Activated T-helper 2 cell treated with anti-CD3 and anti-CD28 coated beads, Interferon-gamma antibody, Interleukin-2, Interleukin-4, amounts not matched to agents 10 μg/mL and 5 μg/mL and 100 μg/mL, durations not matched to agents 14 hours and 24 hours and 36 hours (primary cell): ENCODE measurements around the gene F8. TPM values are rescaled to one million over a fixed set of nuclear protein-coding genes. Genes with fewer than 3 reads are reported as not detected.
"Not testable (repeated sequence)": the region's sequence is repeated elsewhere in the genome, so short reads cannot be mapped to it uniquely, and the experiment has no call there.

Experiments
- DNase-seq: peaks from one replicate; pipeline ENCODE4 v3.0.0; 2021; ENCODE audit warnings: low spot score
- H3K27ac Mint-ChIP-seq: one replicate; pipeline ENCODE4 v1.8.0; 2021; ENCODE audit warnings: mixed read lengths
- H3K27me3 Mint-ChIP-seq: one replicate; pipeline ENCODE4 v1.8.0; 2021; ENCODE audit warnings: low read depth, mixed read lengths
- H3K36me3 Mint-ChIP-seq: one replicate; pipeline ENCODE4 v1.8.0; 2021; ENCODE audit warnings: low read depth, mixed read lengths
- H3K4me1 Mint-ChIP-seq: one replicate; pipeline ENCODE4 v1.8.0; 2021; ENCODE audit warnings: low read depth, mixed read lengths
- H3K4me3 Mint-ChIP-seq: one replicate; pipeline ENCODE4 v1.8.0; 2021; ENCODE audit warnings: low read depth, mild to moderate bottlenecking, moderate library complexity, mixed read lengths
- H3K9me3 Mint-ChIP-seq: one replicate; pipeline ENCODE4 v1.8.0; 2021; ENCODE audit warnings: mixed read lengths
- intact Hi-C: fragments of 100-400 bp; cut with micrococcal nuclease; formaldehyde crosslinking; loops from one replicate; pipeline ENCODE4 v1.15.1; 2023
- total RNA-seq: library from RNA; stranded (reverse); gene quantifications from 2 replicates; pipeline ENCODE4 v1.2.3, GENCODE V29; 2022

F8 gene
- total RNA-seq, 1 donor from 2014 or later, result 3.7 TPM

- H3K27ac Mint-ChIP-seq, H3K4me1 Mint-ChIP-seq, H3K36me3 Mint-ChIP-seq, H3K9me3 Mint-ChIP-seq, H3K27me3 Mint-ChIP-seq, H3K4me3 Mint-ChIP-seq, intact Hi-C loops, DNase-seq: not testable (repeated sequence)
Measured at GRCh38 chrX:154939265-154939664, 83.3 kb downstream of the F8 start.

- H3K4me1 Mint-ChIP-seq, H3K9me3 Mint-ChIP-seq, intact Hi-C loops, H3K27ac Mint-ChIP-seq, H3K36me3 Mint-ChIP-seq, H3K4me3 Mint-ChIP-seq, DNase-seq: not testable (repeated sequence)
- peaks cover 13% of the 10 kb centered on the region for H3K27me3 Mint-ChIP-seq
Measured at GRCh38 chrX:154924771-154925170, 97.8 kb downstream of the F8 start.

DNA sequence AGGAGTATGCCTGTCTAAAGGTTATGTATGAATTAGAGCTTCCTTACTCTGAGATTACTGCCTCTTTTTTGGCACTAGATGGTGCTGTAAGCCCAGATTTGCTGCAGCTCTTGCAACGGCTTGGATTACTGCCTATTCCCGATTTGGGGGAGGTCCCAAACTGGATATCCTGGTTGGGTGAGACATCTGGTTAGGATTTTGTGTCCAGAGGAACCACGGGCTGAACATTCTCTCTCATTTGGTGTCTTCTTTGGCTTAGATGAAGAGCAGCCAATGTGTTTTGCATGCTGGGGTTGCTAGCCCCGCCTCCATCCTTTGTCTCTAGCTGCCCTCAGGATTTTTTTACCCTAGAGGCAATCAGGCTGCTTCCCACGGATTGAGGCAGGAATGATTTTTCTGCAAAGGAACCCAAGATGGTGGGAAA lies 104.5 kb downstream of the F8 start:
- peaks cover 4% of the 10 kb centered on the region for H3K9me3 Mint-ChIP-seq
- intact Hi-C loops, result loop anchor here (5.0 to 10.0 kb wide), 3 partner anchors 64 to 227 kb away; no protein-coding TSS in a partner anchor
- no peak overlapping the region for H3K27ac Mint-ChIP-seq
- H3K4me3 Mint-ChIP-seq, result peak overlapping the region; percentile 19
- DNase-seq, result peak; percentile 9
- peaks cover 9% of the 10 kb centered on the region for H3K27me3 Mint-ChIP-seq
- peaks cover 4% of the 10 kb centered on the region for H3K4me1 Mint-ChIP-seq
- no peaks in the 10 kb centered on the region for H3K36me3 Mint-ChIP-seq

DNA sequence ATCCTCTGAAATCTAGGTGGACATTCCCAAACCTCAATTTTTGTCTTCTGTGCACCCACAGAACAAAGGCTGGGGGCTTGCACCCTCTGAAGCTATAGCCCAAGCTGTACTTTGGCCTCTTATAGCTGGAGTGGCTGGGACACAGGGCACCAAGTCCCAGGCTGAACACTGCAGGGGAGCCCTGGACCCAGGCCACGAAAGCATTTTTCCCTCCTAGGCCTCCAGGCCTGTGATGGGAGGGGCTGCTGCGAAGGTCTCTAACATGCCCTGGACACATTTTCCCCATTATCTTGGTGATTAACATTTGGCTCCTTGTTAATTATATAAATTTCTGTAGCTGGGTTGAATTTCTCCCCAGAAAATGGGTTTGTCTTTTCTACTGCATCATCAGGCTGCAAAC lies 108.5 kb downstream of the F8 start:
- Mint-ChIP-seq H3K36me3 (no peaks in the 10 kb centered on the region), H3K4me1 (peaks cover 4% of the 10 kb centered on the region), H3K27me3 (peaks cover 5% of the 10 kb centered on the region), H3K27ac (no peak overlapping the region), H3K4me3 (no peak overlapping the region), H3K9me3 (no peaks in the 10 kb centered on the region)
- intact Hi-C loops, result loop anchor here (10.0 kb wide), 2 partner anchors 141 to 231 kb away; no protein-coding TSS in a partner anchor
- DNase-seq, result no peak

DNA sequence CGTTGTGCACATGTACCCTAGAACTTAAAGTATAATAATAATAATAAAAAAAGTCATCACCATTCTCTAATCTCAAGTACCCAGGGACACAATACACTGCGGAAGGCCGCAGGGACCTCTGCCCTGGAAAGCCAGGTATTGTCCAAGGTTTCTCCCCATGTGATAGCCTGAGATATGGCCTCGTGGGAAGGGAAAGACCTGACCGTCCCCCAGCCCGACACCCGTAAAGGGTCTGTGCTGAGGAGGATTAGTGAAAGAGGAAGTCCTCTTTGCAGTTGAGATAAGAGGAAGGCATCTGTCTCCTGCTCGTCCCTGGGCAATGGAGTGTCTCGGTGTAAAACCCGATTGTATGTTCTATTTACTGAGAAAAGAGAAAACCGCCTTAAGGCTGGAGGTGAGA lies 112.0 kb downstream of the F8 start:
- not testable (repeated sequence) for H3K4me1 Mint-ChIP-seq, H3K4me3 Mint-ChIP-seq, H3K9me3 Mint-ChIP-seq, H3K27ac Mint-ChIP-seq, DNase-seq, H3K27me3 Mint-ChIP-seq, H3K36me3 Mint-ChIP-seq
- intact Hi-C loops, result loop anchor here (10.0 kb wide), 2 partner anchors 144 to 234 kb away; no protein-coding TSS in a partner anchor

DNA sequence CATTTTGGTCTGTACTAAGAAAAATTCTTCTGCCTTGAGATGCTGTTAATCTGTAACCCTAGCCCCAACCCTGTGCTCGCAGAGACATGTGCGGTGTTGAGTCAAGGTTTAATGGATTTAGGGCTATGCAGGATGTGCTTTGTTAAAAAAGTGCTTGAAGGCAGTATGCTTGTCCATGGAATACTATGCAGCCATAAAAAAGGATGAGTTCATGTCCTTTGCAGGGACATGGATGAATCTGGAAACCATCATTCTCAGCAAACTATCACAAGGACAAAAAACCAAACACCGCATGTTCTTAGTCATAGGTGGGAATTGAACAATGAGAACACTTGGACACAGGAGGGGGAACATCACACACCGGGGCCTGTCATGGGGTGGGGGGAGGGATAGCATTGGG lies 112.5 kb downstream of the F8 start:
- intact Hi-C loops, result loop anchor here (10.0 kb wide), 2 partner anchors 145 to 235 kb away; no protein-coding TSS in a partner anchor
- not testable (repeated sequence) for H3K27me3 Mint-ChIP-seq, DNase-seq, H3K9me3 Mint-ChIP-seq, H3K4me1 Mint-ChIP-seq, H3K27ac Mint-ChIP-seq, H3K4me3 Mint-ChIP-seq, H3K36me3 Mint-ChIP-seq

DNA sequence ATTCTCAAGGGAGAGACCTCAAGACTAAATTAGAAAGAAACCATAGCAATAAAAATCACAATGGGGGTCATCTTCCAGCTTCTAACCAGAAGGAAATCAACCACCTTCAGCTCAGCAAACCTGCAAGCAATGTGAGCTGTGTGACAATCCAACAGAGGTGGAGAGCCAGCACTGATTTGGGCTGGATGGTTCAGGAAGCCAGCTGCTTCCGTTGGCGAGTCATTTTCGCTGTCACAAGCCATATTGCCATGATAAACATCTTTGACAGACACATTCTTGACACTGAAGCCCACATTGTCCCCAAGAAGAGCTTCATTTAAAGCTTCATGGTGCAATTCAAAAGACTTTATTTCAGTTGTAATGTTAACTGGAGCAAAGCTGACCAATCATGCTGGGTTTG lies 113.7 kb downstream of the F8 start:
- Mint-ChIP-seq H3K36me3 (no peaks in the 10 kb centered on the region), H3K9me3 (no peaks in the 10 kb centered on the region), H3K27ac (no peak overlapping the region), H3K27me3 (peaks cover 10% of the 10 kb centered on the region), H3K4me1 (no peaks in the 10 kb centered on the region), H3K4me3 (no peak overlapping the region)
- intact Hi-C loops, result no loop called here
- DNase-seq, result no peak

DNA sequence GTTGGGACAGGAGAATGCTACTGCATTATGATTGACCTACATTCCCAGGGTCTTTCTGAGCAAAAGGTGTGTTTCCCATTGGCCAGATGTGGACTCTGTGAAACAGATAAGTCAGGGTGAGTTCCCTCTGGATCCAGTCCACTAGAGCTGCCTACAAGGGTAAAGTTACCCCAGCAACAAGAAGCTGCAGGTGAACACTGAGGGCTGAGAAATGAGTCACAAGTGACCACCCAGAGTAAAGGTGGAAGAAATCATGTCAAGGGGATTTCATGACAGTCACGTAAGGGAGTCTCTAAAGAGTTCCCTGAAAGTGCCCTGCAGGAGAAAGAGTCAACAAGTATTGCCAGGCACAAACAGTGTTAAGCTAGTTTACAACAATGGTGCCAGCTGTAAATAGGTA lies 120.1 kb downstream of the F8 start:
- H3K27me3 Mint-ChIP-seq, result peaks cover 15% of the 10 kb centered on the region
- no peaks in the 10 kb centered on the region for H3K36me3 Mint-ChIP-seq
- DNase-seq, result no peak
- no peak overlapping the region for H3K27ac Mint-ChIP-seq
- H3K4me3 Mint-ChIP-seq, result no peak overlapping the region
- no peaks in the 10 kb centered on the region for H3K9me3 Mint-ChIP-seq
- intact Hi-C loops, result no loop called here
- H3K4me1 Mint-ChIP-seq, result peaks cover 3% of the 10 kb centered on the region

DNA sequence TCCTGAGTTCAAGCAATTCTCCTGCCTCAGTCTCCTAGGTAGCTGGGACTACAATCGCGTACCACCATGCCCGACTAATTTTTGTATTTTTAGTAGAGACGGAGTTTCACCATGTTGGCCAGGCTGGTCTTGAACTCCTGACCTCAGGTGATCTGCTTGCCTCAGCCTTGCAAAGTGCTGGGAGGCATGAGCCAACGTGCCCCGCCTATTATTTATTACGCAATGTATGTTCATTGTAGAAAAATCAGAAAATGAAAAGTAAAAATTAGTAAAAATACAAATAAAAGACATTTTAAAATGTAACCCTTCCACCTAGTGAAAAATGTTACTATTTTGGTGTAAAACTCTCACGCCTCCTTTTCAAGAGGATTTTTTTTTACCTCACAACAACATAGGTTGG lies 122.2 kb downstream of the F8 start:
- Mint-ChIP-seq H3K27ac (no peak overlapping the region), H3K4me3 (no peak overlapping the region), H3K9me3 (no peaks in the 10 kb centered on the region), H3K36me3 (no peaks in the 10 kb centered on the region), H3K27me3 (peaks cover 12% of the 10 kb centered on the region), H3K4me1 (peaks cover 3% of the 10 kb centered on the region)
- no peak for DNase-seq
- intact Hi-C loops, result no loop called here

DNA sequence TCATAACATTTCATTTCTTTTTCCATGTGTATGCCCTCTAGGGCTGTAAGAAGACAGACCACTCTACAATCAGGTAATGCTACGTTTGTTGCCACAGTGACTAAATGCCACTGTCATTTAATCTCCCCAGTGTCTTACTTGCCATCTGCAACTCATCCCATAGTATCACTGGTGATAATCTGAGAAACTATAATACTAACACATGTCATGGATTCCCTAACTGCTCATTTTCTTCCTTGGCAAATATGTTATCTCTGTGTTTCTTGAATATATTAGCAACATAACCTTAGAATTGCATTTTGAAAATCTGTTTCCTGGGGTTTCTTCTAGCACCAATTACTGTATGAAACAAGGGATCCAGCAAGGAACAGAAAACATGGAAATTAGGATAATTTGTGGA lies 130.2 kb downstream of the F8 start:
- Mint-ChIP-seq H3K4me1 (peaks cover 2% of the 10 kb centered on the region), H3K9me3 (no peaks in the 10 kb centered on the region), H3K36me3 (peaks cover 3% of the 10 kb centered on the region), H3K27me3 (no peaks in the 10 kb centered on the region), H3K4me3 (no peak overlapping the region), H3K27ac (no peak overlapping the region)
- intact Hi-C loops, result no loop called here
- no peak for DNase-seq

DNA sequence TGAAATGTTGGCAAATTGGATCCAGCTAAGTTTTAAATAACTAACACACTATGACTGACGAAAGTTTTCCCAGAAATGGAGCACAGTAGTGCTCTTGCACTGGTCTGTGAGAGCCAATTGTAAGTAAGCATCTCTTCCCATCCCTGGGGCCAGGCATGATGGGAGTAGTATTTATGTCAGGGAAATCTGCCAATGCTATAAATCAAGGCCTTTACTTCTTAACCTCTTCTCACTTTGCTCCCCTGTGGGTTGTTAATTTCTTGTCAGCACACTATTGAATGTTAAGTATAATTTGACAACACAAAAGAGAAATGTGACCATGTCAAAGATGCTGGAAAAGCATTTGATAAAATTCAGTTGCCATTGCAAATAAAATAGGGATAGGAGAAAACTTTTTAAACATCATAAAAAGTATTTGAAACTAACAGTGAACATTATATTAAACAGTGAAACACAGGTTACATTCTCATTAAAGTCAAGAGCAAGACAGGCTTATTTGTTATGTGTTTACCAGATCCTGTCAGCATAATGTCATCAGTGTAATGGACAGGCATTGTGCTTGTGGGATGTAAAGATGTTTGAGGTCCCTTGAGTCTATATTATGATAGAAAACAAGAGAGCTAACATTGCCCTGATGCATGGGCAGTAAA lies 131.4 kb downstream of the F8 start:
- intact Hi-C loops, result no loop called here
- Mint-ChIP-seq H3K27me3 (no peaks in the 10 kb centered on the region), H3K9me3 (no peaks in the 10 kb centered on the region), H3K4me1 (peaks cover 2% of the 10 kb centered on the region), H3K36me3 (peaks cover 3% of the 10 kb centered on the region), H3K27ac (no peak overlapping the region), H3K4me3 (no peak overlapping the region)
- no peak for DNase-seq

DNA sequence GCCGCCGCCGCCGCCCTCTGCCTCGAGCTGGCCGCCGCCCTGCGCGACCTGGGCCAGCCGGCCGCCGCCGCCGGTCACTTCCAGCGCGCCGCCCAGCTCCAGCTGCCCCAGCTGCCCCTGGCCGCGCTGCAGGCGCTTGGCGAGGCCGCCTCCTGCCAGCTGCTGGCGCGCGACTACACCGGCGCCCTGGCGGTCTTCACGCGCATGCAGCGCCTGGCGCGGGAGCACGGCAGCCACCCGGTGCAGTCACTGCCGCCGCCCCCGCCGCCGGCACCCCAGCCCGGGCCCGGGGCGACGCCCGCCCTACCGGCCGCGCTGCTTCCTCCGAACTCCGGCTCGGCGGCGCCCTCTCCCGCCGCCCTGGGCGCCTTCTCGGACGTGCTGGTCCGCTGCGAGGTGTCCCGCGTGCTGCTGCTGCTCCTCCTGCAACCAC lies 135.7 kb downstream of the F8 start:
- not testable (repeated sequence) for H3K36me3 Mint-ChIP-seq

DNA sequence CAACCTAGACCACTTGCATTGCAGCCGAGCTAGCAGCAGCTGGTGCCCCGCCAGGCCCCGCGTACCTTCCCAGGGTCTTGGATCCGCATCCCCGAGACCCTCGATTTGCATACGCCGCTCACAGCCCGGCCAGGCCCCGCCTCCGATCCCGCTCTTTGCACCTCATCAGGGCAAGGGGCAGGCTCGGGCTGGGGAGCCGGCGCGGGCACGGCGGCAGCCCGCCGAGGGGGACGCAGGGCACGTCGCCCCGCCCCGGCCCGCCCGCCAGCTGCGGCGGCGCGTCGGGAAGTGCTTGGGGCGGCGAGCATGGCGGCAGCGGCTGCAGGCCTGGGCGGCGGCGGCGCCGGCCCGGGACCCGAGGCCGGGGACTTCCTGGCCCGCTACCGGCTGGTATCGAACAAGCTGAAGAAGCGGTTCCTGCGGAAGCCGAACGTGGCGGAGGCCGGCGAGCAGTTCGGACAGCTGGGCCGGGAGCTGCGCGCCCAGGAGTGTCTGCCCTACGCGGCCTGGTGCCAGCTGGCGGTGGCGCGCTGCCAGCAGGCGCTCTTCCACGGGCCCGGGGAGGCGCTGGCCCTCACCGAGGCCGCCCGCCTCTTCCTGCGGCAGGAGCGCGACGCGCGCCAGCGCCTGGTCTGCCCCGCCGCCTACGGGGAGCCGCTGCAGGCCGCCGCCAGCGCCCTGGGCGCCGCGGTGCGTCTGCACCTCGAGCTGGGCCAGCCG lies 136.3 kb downstream of the F8 start, which contains the start of gene F8A1:
Gene F8A1, plus strand, starts transcription at position 287 of the 720 bp plus-strand sequence. Its CDS starts 20 bp downstream, at position 307.
- H3K27me3 Mint-ChIP-seq, H3K4me3 Mint-ChIP-seq, H3K27ac Mint-ChIP-seq, H3K36me3 Mint-ChIP-seq, intact Hi-C loops, DNase-seq, H3K9me3 Mint-ChIP-seq, H3K4me1 Mint-ChIP-seq: not testable (repeated sequence)

More for the DNA sequence above, 135.7 kb downstream of the F8 start:
- H3K9me3 Mint-ChIP-seq, H3K27me3 Mint-ChIP-seq, H3K4me3 Mint-ChIP-seq, intact Hi-C loops, DNase-seq, H3K4me1 Mint-ChIP-seq, H3K27ac Mint-ChIP-seq: not testable (repeated sequence)
